DND-41 (cell line): ENCODE measurements around the gene SLC25A36.

ENCODE experiments used
- ATAC-seq: fragments of 200-7000 bp; cut with Tn5 transposase; 3 replicates; pipeline ENCODE4 v1.9.1; 2021; ENCODE audit warnings: low read depth; ENCODE audit not compliant: insufficient read depth
- DNase-seq: peaks from one replicate; pipeline ENCODE4 v3.0.0-alpha.2; 2020
- H2AFZ ChIP-seq: 2 replicates; pipeline ENCODE4 v1.6.0; 2012; ENCODE audit warnings: low read depth, low read length
- H3K27ac ChIP-seq: 2 replicates; pipeline ENCODE4 v1.5.1; 2012; ENCODE audit warnings: low read length, inconsistent platforms
- H3K27me3 ChIP-seq: fragments of 200-600 bp; sonication (generic); 2 replicates; pipeline ENCODE4 v1.6.0; 2012; ENCODE audit warnings: low read length, mild to moderate bottlenecking, inconsistent platforms; ENCODE audit not compliant: insufficient read depth, poor library complexity
- H3K36me3 ChIP-seq: 2 replicates; pipeline ENCODE4 v1.5.1; 2012; ENCODE audit warnings: low read length, inconsistent platforms; ENCODE audit not compliant: insufficient read depth
- H3K4me1 ChIP-seq: 2 replicates; pipeline ENCODE4 v1.5.1; 2012; ENCODE audit warnings: mild to moderate bottlenecking, low read length; ENCODE audit not compliant: insufficient read depth
- H3K4me2 ChIP-seq: 2 replicates; pipeline ENCODE4 v1.6.0; 2012; ENCODE audit warnings: mild to moderate bottlenecking, moderate library complexity, low read length, inconsistent platforms; ENCODE audit not compliant: insufficient read depth
- H3K4me3 ChIP-seq, 2 experiments: fragments of 200-600 bp in 1 of 2; shearing (Covaris generic) in 1 of 2; 2 replicates each; pipeline ENCODE4 v1.5.1; 2012 to 2016; ENCODE audit warnings: inconsistent platforms in 2 of 2, low read length in 2 of 2, mild to moderate bottlenecking in 2 of 2, low read depth in 1 of 2, moderate library complexity in 1 of 2
- H3K79me2 ChIP-seq: 2 replicates; pipeline ENCODE4 v1.6.0; 2012; ENCODE audit warnings: low read length, inconsistent platforms; ENCODE audit not compliant: insufficient read depth
- H3K9ac ChIP-seq: 2 replicates; pipeline ENCODE4 v1.6.0; 2012; ENCODE audit warnings: low read depth, mild to moderate bottlenecking, inconsistent platforms, low read length, moderate library complexity
- H3K9me3 ChIP-seq: 2 replicates; pipeline ENCODE4 v1.5.1; 2012; ENCODE audit warnings: low read length, moderate library complexity, mild to moderate bottlenecking, inconsistent platforms; ENCODE audit not compliant: insufficient read depth, severe bottlenecking
- H4K20me1 ChIP-seq: 2 replicates; pipeline ENCODE4 v1.6.0; 2012; ENCODE audit warnings: low read length; ENCODE audit not compliant: insufficient read depth
- EZH2 ChIP-seq: IDR thresholded peaks from 3 replicates; pipeline ENCODE4 v1.6.1; 2012; ENCODE audit warnings: borderline replicate concordance, low read depth, mild to moderate bottlenecking, moderate library complexity, low read length, inconsistent platforms; ENCODE audit not compliant: severe bottlenecking
- TF ChIP-seq, protein P1 (sequence below): IDR thresholded peaks from 2 replicates; pipeline ENCODE4 v1.5.1; 2012; ENCODE audit warnings: borderline replicate concordance, low read length, moderate library complexity, mild to moderate bottlenecking; ENCODE audit not compliant: poor library complexity, severe bottlenecking; ENCODE audit errors: extremely low read depth

The SLC25A36 gene

DNA sequence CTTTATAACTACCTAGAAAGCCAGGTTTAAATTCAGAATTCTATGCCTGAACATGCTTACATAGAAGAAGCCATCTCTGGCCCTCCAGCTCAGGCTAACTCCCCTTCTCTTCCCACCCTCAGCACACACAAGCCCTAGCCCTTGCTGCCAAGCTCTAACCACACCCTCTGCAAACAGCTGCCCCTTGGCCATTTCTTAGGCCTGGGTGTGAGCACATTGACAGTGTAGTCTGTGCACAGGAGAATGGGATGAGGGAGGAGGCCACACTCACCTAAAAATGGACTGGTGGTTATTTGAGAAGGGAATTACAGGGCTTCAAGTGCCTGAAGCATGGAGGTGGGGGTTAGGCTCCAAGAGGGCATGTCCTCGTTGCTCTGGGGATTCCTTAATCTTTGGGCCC lies 42.3 kb upstream of the SLC25A36 start:
- Histone ChIP-seq H3K79me2 (no peaks in the 10 kb centered on the region), H3K9me3 (no peaks in the 10 kb centered on the region), H3K27ac (no peak overlapping the region), H4K20me1 (no peaks in the 10 kb centered on the region), H3K4me2 (no peak overlapping the region), H2AFZ (no peak overlapping the region), H3K4me3 (no peak overlapping the region), H3K4me1 (no peaks in the 10 kb centered on the region), H3K36me3 (no peaks in the 10 kb centered on the region), H3K27me3 (peaks cover 4% of the 10 kb centered on the region), H3K9ac (no peak overlapping the region)
- no peak for DNase-seq
- no peak for ATAC-seq
- TF ChIP-seq, protein P1, sequence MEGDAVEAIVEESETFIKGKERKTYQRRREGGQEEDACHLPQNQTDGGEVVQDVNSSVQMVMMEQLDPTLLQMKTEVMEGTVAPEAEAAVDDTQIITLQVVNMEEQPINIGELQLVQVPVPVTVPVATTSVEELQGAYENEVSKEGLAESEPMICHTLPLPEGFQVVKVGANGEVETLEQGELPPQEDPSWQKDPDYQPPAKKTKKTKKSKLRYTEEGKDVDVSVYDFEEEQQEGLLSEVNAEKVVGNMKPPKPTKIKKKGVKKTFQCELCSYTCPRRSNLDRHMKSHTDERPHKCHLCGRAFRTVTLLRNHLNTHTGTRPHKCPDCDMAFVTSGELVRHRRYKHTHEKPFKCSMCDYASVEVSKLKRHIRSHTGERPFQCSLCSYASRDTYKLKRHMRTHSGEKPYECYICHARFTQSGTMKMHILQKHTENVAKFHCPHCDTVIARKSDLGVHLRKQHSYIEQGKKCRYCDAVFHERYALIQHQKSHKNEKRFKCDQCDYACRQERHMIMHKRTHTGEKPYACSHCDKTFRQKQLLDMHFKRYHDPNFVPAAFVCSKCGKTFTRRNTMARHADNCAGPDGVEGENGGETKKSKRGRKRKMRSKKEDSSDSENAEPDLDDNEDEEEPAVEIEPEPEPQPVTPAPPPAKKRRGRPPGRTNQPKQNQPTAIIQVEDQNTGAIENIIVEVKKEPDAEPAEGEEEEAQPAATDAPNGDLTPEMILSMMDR: no peak
- TF ChIP-seq EZH2: no peak

DNA sequence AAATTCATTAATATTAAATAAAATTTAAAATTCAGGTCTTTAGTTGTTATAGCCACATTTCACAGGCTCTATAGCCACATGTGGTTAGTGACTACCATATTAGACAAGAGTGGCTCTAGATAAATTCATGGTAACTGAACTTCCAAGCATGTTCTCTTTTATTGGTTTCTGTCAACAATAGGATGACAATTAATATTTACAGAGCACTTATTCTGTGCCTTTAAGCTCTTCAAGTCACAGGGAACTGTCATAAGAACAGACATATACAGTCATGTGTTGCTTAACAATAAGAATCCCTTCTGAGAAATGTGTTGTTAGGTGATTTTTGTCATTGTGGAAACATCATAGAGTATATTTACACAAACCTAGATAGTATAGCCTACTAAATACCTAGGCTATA lies 38.8 kb upstream of the SLC25A36 start:
- Histone ChIP-seq H3K9ac (no peak overlapping the region), H3K4me1 (no peaks in the 10 kb centered on the region), H3K27me3 (no peaks in the 10 kb centered on the region), H2AFZ (no peak overlapping the region), H3K4me3 (no peak overlapping the region), H3K79me2 (no peaks in the 10 kb centered on the region), H3K4me2 (no peak overlapping the region), H3K27ac (no peak overlapping the region), H3K36me3 (no peaks in the 10 kb centered on the region), H3K9me3 (no peaks in the 10 kb centered on the region), H4K20me1 (no peaks in the 10 kb centered on the region)
- no peak for TF ChIP-seq EZH2
- TF ChIP-seq, protein P1: no peak
- DNase-seq (no peak), ATAC-seq (no peak)

DNA sequence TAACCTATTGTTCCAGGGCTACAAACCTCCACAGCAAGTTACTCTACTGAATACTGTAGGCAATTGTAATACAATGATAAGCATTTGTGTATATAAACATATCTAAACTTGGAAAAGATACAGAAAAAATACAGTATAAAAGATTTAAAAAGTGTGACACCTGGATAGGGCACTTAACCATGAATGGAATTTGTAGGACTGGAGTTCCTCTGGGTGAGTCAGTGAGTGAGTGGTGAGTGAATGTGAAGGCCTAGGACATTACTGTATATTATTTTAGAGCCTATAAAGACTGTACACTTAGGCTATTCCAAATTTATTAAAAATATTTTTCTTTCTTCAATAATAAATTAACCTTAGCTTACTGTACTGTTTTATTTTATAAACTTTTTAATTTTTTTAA lies 38.4 kb upstream of the SLC25A36 start:
- Histone ChIP-seq H3K79me2 (no peaks in the 10 kb centered on the region), H3K4me1 (no peaks in the 10 kb centered on the region), H3K9me3 (no peaks in the 10 kb centered on the region), H3K9ac (no peak overlapping the region), H4K20me1 (no peaks in the 10 kb centered on the region), H2AFZ (no peak overlapping the region), H3K4me3 (no peak overlapping the region), H3K27me3 (no peaks in the 10 kb centered on the region), H3K36me3 (no peaks in the 10 kb centered on the region), H3K27ac (no peak overlapping the region), H3K4me2 (no peak overlapping the region)
- ATAC-seq (no peak), DNase-seq (no peak)
- no peak for TF ChIP-seq EZH2
- TF ChIP-seq, protein P1: no peak

DNA sequence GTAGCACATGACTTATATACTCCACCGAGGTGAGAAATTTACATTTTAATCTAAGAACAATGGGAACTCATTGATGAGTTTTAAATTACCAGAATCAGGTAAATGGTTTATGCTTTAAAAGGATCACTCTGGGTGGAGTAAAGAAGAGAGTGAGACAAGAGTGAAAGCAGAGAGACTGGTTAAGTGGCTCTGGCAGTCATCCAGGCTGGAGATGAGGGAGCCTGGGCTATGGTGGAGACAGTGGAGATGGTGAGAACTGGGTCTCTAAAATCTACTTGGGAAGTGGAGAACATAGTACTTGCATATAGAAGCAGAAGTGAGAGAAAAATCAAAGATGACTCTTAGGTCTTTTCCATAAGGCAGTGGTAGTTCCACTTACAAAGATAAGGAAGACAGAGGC lies 37.1 kb upstream of the SLC25A36 start:
- H3K9me3 ChIP-seq: no peaks in the 10 kb centered on the region
- H3K4me2 ChIP-seq: no peak overlapping the region
- H3K27me3 ChIP-seq: no peaks in the 10 kb centered on the region
- no peak overlapping the region for H3K9ac ChIP-seq
- DNase-seq (no peak), ATAC-seq (no peak)
- H3K4me3 ChIP-seq: no peak overlapping the region
- H3K4me1 ChIP-seq: no peaks in the 10 kb centered on the region
- H3K27ac ChIP-seq: no peak overlapping the region
- TF ChIP-seq EZH2: no peak
- TF ChIP-seq, protein P1: no peak
- no peak overlapping the region for H2AFZ ChIP-seq
- H3K36me3 ChIP-seq: no peaks in the 10 kb centered on the region
- H4K20me1 ChIP-seq: no peaks in the 10 kb centered on the region
- no peaks in the 10 kb centered on the region for H3K79me2 ChIP-seq
